PC-9 (cell line): ENCODE results near the gene CROCC2. TPM values are rescaled to one million over a fixed set of nuclear protein-coding genes. Genes with fewer than 3 reads are reported as not detected.

Source experiments
- BruUV-seq: library from RNA; stranded (reverse); fragments of 400-500 nt; replicated peaks from 2 replicates; lab custom pipeline; 2021; lab: Mats Ljungman, UMichigan
- CTCF ChIA-PET: fragments of 300-600 bp; sonication (Branson Sonifier 250); formaldehyde crosslinking; loops from one replicate; lab custom pipeline; 2022; ENCODE audit warnings: antibody characterized with exemption; lab: Charles Lee
- POLR2A ChIA-PET: fragments of 300-600 bp; sonication (Branson Sonifier 250); formaldehyde crosslinking; loops from one replicate; lab custom pipeline; 2022; ENCODE audit warnings: antibody characterized with exemption; ENCODE audit not compliant: unreplicated experiment; lab: Charles Lee
- DNase-seq, 2 experiments: peaks; one replicate each; pipeline versions ENCODE4 v3.0.0 to v3.0.0-alpha.2; 2015 to 2022; ENCODE audit warnings: mixed read lengths in 1 of 2
- H2AFZ ChIP-seq: fragments of 200-600 bp; sonication (generic); 2 replicates; pipeline ENCODE4 v1.8.1; 2017; ENCODE audit warnings: antibody characterized with exemption
- H3F3A ChIP-seq: fragments of 200-600 bp; sonication (generic); 2 replicates; pipeline ENCODE4 v1.8.1; 2017; ENCODE audit warnings: antibody characterized with exemption, mild to moderate bottlenecking, low read depth; ENCODE audit not compliant: insufficient read depth
- H3K27ac ChIP-seq: fragments of 200-600 bp; sonication (generic); 2 replicates; pipeline ENCODE4 v1.6.1; 2016; ENCODE audit warnings: mixed run types
- H3K27me3 ChIP-seq: fragments of 200-600 bp; sonication (generic); 2 replicates; pipeline ENCODE4 v1.6.1; 2016; ENCODE audit warnings: low read depth, mixed run types; ENCODE audit not compliant: insufficient read depth
- H3K36me3 ChIP-seq: fragments of 200-600 bp; sonication (generic); 2 replicates; pipeline ENCODE4 v1.6.1; 2016; ENCODE audit warnings: low read depth, mixed run types
- H3K4me1 ChIP-seq: fragments of 200-600 bp; sonication (generic); replicated peaks from 2 replicates; pipeline ENCODE4 v1.6.1; 2016; ENCODE audit warnings: mixed run types; ENCODE audit not compliant: insufficient read depth
- H3K4me2 ChIP-seq: fragments of 200-600 bp; sonication (generic); 2 replicates; pipeline ENCODE4 v1.6.1; 2017; ENCODE audit warnings: mixed run types
- H3K4me3 ChIP-seq: fragments of 200-600 bp; sonication (generic); 2 replicates; pipeline ENCODE4 v1.6.1; 2016; ENCODE audit warnings: mixed run types
- H3K79me2 ChIP-seq: fragments of 200-600 bp; sonication (generic); 2 replicates; pipeline ENCODE4 v1.6.1; 2017; ENCODE audit warnings: low read depth, mixed run types
- H3K9me2 ChIP-seq: fragments of 200-600 bp; sonication (generic); 2 replicates; pipeline ENCODE4 v1.8.1; 2017; ENCODE audit warnings: mild to moderate bottlenecking; ENCODE audit not compliant: insufficient read depth
- H3K9me3 ChIP-seq: fragments of 200-600 bp; sonication (generic); 2 replicates; pipeline ENCODE4 v1.8.1; 2016; ENCODE audit warnings: low read depth; ENCODE audit not compliant: insufficient read depth
- H4K20me1 ChIP-seq: fragments of 200-600 bp; sonication (generic); 2 replicates; pipeline ENCODE4 v1.8.1; 2017; ENCODE audit not compliant: insufficient read depth
- CTCF ChIP-seq: fragments of 200-600 bp; sonication (generic); conservative IDR thresholded peaks from 2 replicates; pipeline ENCODE4 v1.6.1; 2017; ENCODE audit warnings: mixed run types, antibody characterized with exemption, mild to moderate bottlenecking, moderate library complexity
- EZH2 ChIP-seq: fragments of 200-600 bp; sonication (generic); IDR thresholded peaks from 2 replicates; pipeline ENCODE4 v1.8.0; 2017; ENCODE audit warnings: antibody characterized with exemption, low read depth
- intact Hi-C: fragments of 100-400 bp; cut with micrococcal nuclease; formaldehyde crosslinking; loops from one replicate; pipeline ENCODE4 v1.10.0; 2022; ENCODE audit not compliant: unreplicated experiment
- total RNA-seq: library from RNA; stranded (reverse); gene quantifications from 2 replicates; pipeline ENCODE4 v1.2.3, GENCODE V29; 2021

Gene CROCC2
- total RNA-seq, 1 experiment from 2014 or later = not detected

GRCh38 chr2:240873805-240874714 lies 32.1 kb upstream of the CROCC2 start:
- POLR2A ChIA-PET = no interaction called here
- DNase-seq = no peak

GRCh38 chr2:240874715-240875227 lies 31.4 kb upstream of the CROCC2 start:
- Histone ChIP-seq H3K4me1 (no peaks in the 10 kb centered on the region), H2AFZ (no peak overlapping the region), H3K79me2 (no peaks in the 10 kb centered on the region), H3K27me3 (no peaks in the 10 kb centered on the region), H3K9me3 (no peaks in the 10 kb centered on the region), H3K27ac (no peak overlapping the region), H3K4me2 (no peak overlapping the region), H3K4me3 (no peak overlapping the region), H3K36me3 (no peaks in the 10 kb centered on the region), H3F3A (no peaks in the 10 kb centered on the region), H4K20me1 (no peaks in the 10 kb centered on the region), H3K9me2 (no peaks in the 10 kb centered on the region)
- no TSS peak for BruUV-seq
- intact Hi-C loops = no loop called here
- ChIA-PET POLR2A (no interaction called here), CTCF (interaction anchor here (0.8 kb wide), 1 partner anchor 40 kb away, joined by 3 read pairs; no protein-coding TSS in a partner anchor)
- no peak for DNase-seq
- TF ChIP-seq EZH2 (no peak), CTCF (no peak)

More at GRCh38 chr2:240873805-240874714, 32.1 kb upstream of the CROCC2 start:
- no peaks in the 10 kb centered on the region for H3K9me3 ChIP-seq
- H3K36me3 ChIP-seq = no peaks in the 10 kb centered on the region
- no peaks in the 10 kb centered on the region for H3K79me2 ChIP-seq
- no peak overlapping the region for H3K4me2 ChIP-seq
- no peaks in the 10 kb centered on the region for H3K9me2 ChIP-seq
- H3K27ac ChIP-seq = no peak overlapping the region
- H3K4me3 ChIP-seq = no peak overlapping the region
- H3F3A ChIP-seq = no peaks in the 10 kb centered on the region
- BruUV-seq = no TSS peak
- TF ChIP-seq CTCF = no peak
- TF ChIP-seq EZH2 = no peak
- H4K20me1 ChIP-seq = no peaks in the 10 kb centered on the region
- intact Hi-C loops = no loop called here
- no peaks in the 10 kb centered on the region for H3K27me3 ChIP-seq
- no peaks in the 10 kb centered on the region for H3K4me1 ChIP-seq
- no peak overlapping the region for H2AFZ ChIP-seq
- CTCF ChIA-PET = interaction anchor here (0.8 kb wide), 1 partner anchor 40 kb away, joined by 3 read pairs; no protein-coding TSS in a partner anchor

- CTCF ChIA-PET = no interaction called here
- no peaks in the 10 kb centered on the region for H3K27me3 ChIP-seq
Observed at GRCh38 chr2:240875228-240876034, 30.7 kb upstream of the CROCC2 start.

More at GRCh38 chr2:240875228-240876034, 30.7 kb upstream of the CROCC2 start:
- Histone ChIP-seq H3K27ac (no peak overlapping the region), H3K4me3 (no peak overlapping the region), H3K4me2 (no peak overlapping the region), H4K20me1 (no peaks in the 10 kb centered on the region), H2AFZ (no peak overlapping the region), H3K79me2 (no peaks in the 10 kb centered on the region), H3K9me2 (no peaks in the 10 kb centered on the region), H3K9me3 (no peaks in the 10 kb centered on the region), H3K36me3 (no peaks in the 10 kb centered on the region), H3F3A (no peaks in the 10 kb centered on the region), H3K4me1 (no peaks in the 10 kb centered on the region)
- POLR2A ChIA-PET = no interaction called here
- TF ChIP-seq CTCF (no peak), EZH2 (no peak)
- DNase-seq = no peak
- intact Hi-C loops = no loop called here
- BruUV-seq = no TSS peak
